ENCODE measurements around the gene RHBDL1.

- TF ChIP-seq CTCF (IDR thresholded peaks at IDR 0.05; ENCODE audit: low read depth, low read length) (no peak), POLR2A (IDR thresholded peaks at IDR 0.05; ENCODE audit: extremely low read depth, insufficient read length) (no peak), MYC (IDR thresholded peaks at IDR 0.05; ENCODE audit: low read depth, low read length) (no peak)
- TF ChIP-seq, protein P1, sequence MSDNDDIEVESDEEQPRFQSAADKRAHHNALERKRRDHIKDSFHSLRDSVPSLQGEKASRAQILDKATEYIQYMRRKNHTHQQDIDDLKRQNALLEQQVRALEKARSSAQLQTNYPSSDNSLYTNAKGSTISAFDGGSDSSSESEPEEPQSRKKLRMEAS (IDR thresholded peaks at IDR 0.05; ENCODE audit: low read depth, low read length) = no peak
Measured at GRCh38 chr16:627454-628239, 47.8 kb upstream of the RHBDL1 start.
